ENCODE data around the gene MAPK13. TPM values are rescaled to one million over a fixed set of nuclear protein-coding genes. Genes with fewer than 3 reads are reported as not detected.
"Not testable (repeated sequence)": the region's sequence is repeated elsewhere in the genome, so short reads cannot be mapped to it uniquely, and the experiment has no call there.

The MAPK13 gene
- total RNA-seq, 1 donor from 2014 or later: 55.7 TPM

- no peak for DNase-seq (ENCODE audit: low spot score)
- Mint-ChIP-seq H3K9me3 (no peaks in the 10 kb centered on the region), H3K36me3 (ENCODE audit: low read depth) (peaks cover 29% of the 10 kb centered on the region), H3K27me3 (ENCODE audit: insufficient read depth) (no peaks in the 10 kb centered on the region), H3K4me3 (peak overlapping the region; percentile 25), H3K27ac (peak overlapping the region; percentile 98), H3K4me1 (ENCODE audit: low read depth) (peaks cover 94% of the 10 kb centered on the region)
- intact Hi-C loops (cut with micrococcal nuclease): no loop called here
Measured at GRCh38 chr6:36117658-36118549, 12.4 kb upstream of the MAPK13 start.

- Mint-ChIP-seq H3K4me3 (peak overlapping the region; percentile 25), H3K27ac (peak overlapping the region; percentile 98), H3K36me3 (ENCODE audit: low read depth) (peaks cover 29% of the 10 kb centered on the region), H3K4me1 (ENCODE audit: low read depth) (peaks cover 96% of the 10 kb centered on the region), H3K27me3 (ENCODE audit: insufficient read depth) (no peaks in the 10 kb centered on the region), H3K9me3 (no peaks in the 10 kb centered on the region)
- intact Hi-C loops (cut with micrococcal nuclease): no loop called here
- peak; percentile 69 for DNase-seq (ENCODE audit: low spot score)
Measured at GRCh38 chr6:36118550-36119107, 11.7 kb upstream of the MAPK13 start.

GRCh38 chr6:36119209-36119608 lies 11.1 kb upstream of the MAPK13 start:
- Mint-ChIP-seq H3K4me1 (ENCODE audit: low read depth) (peaks cover 96% of the 10 kb centered on the region), H3K4me3 (no peak overlapping the region), H3K27ac (peak overlapping the region; percentile 98), H3K27me3 (ENCODE audit: insufficient read depth) (no peaks in the 10 kb centered on the region), H3K9me3 (no peaks in the 10 kb centered on the region), H3K36me3 (ENCODE audit: low read depth) (peaks cover 26% of the 10 kb centered on the region)
- intact Hi-C loops (cut with micrococcal nuclease): no loop called here
- no peak for DNase-seq (ENCODE audit: low spot score)

- H3K9me3 Mint-ChIP-seq: no peaks in the 10 kb centered on the region
- H3K27ac Mint-ChIP-seq: peak overlapping the region; percentile 98
- H3K4me3 Mint-ChIP-seq: peak overlapping the region; percentile 80
- H3K27me3 Mint-ChIP-seq (ENCODE audit: insufficient read depth): no peaks in the 10 kb centered on the region
- peaks cover 92% of the 10 kb centered on the region for H3K4me1 Mint-ChIP-seq (ENCODE audit: low read depth)
- peaks cover 26% of the 10 kb centered on the region for H3K36me3 Mint-ChIP-seq (ENCODE audit: low read depth)
- intact Hi-C loops (cut with micrococcal nuclease): loop anchor here (1.0 to 10.0 kb wide), 7 partner anchors 25 to 475 kb away; partner anchors contain the start of genes KCTD20, MAPK14, PXT1 and SRSF3
- no peak for DNase-seq (ENCODE audit: low spot score)
Measured at GRCh38 chr6:36120018-36120417, 10.3 kb upstream of the MAPK13 start.

GRCh38 chr6:36120539-36120938 lies 9.8 kb upstream of the MAPK13 start:
- Mint-ChIP-seq H3K9me3 (no peaks in the 10 kb centered on the region), H3K4me3 (peak overlapping the region; percentile 80), H3K27me3 (ENCODE audit: insufficient read depth) (no peaks in the 10 kb centered on the region), H3K27ac (peak overlapping the region; percentile 98), H3K36me3 (ENCODE audit: low read depth) (peaks cover 26% of the 10 kb centered on the region), H3K4me1 (ENCODE audit: low read depth) (peaks cover 92% of the 10 kb centered on the region)
- peak; percentile 71 for DNase-seq (ENCODE audit: low spot score)
- intact Hi-C loops (cut with micrococcal nuclease): loop anchor here (1.0 to 10.0 kb wide), 7 partner anchors 26 to 474 kb away; partner anchors contain the start of genes KCTD20, MAPK14, PXT1 and SRSF3

- DNase-seq (ENCODE audit: low spot score): peak; percentile 52
- Mint-ChIP-seq H3K4me3 (peak overlapping the region; percentile 80), H3K36me3 (ENCODE audit: low read depth) (peaks cover 24% of the 10 kb centered on the region), H3K4me1 (ENCODE audit: low read depth) (peaks cover 94% of the 10 kb centered on the region), H3K27me3 (ENCODE audit: insufficient read depth) (no peaks in the 10 kb centered on the region), H3K9me3 (no peaks in the 10 kb centered on the region), H3K27ac (peak overlapping the region; percentile 98)
- intact Hi-C loops (cut with micrococcal nuclease): loop anchor here (1.0 to 10.0 kb wide), 7 partner anchors 26 to 474 kb away; partner anchors contain the start of genes KCTD20, MAPK14, PXT1 and SRSF3
Measured at GRCh38 chr6:36120979-36121786, 9.1 kb upstream of the MAPK13 start.

GRCh38 chr6:36121787-36122494 lies 8.4 kb upstream of the MAPK13 start:
- no peaks in the 10 kb centered on the region for H3K9me3 Mint-ChIP-seq
- no peaks in the 10 kb centered on the region for H3K27me3 Mint-ChIP-seq (ENCODE audit: insufficient read depth)
- peak overlapping the region; percentile 98 for H3K27ac Mint-ChIP-seq
- peak overlapping the region; percentile 23 for H3K4me3 Mint-ChIP-seq
- intact Hi-C loops (cut with micrococcal nuclease): loop anchor here (2.0 to 10.0 kb wide), 6 partner anchors 27 to 473 kb away; partner anchors contain the start of genes KCTD20, PXT1, SRSF3 and STK38
- no peak for DNase-seq (ENCODE audit: low spot score)
- peaks cover 19% of the 10 kb centered on the region for H3K36me3 Mint-ChIP-seq (ENCODE audit: low read depth)
- H3K4me1 Mint-ChIP-seq (ENCODE audit: low read depth): peaks cover 94% of the 10 kb centered on the region

GRCh38 chr6:36122495-36123269 lies 7.6 kb upstream of the MAPK13 start:
- Mint-ChIP-seq H3K9me3 (no peaks in the 10 kb centered on the region), H3K36me3 (ENCODE audit: low read depth) (peaks cover 12% of the 10 kb centered on the region), H3K27me3 (ENCODE audit: insufficient read depth) (no peaks in the 10 kb centered on the region), H3K4me1 (ENCODE audit: low read depth) (peaks cover 90% of the 10 kb centered on the region), H3K27ac (peak overlapping the region; percentile 98), H3K4me3 (no peak overlapping the region)
- intact Hi-C loops (cut with micrococcal nuclease): loop anchor here (1.0 to 10.0 kb wide), 6 partner anchors 9 to 472 kb away; partner anchors contain the start of genes KCTD20, PXT1, SRSF3 and STK38
- DNase-seq (ENCODE audit: low spot score): no peak

- DNase-seq (ENCODE audit: low spot score): peak; percentile 88
- Mint-ChIP-seq H3K27me3 (ENCODE audit: insufficient read depth) (no peaks in the 10 kb centered on the region), H3K4me1 (ENCODE audit: low read depth) (peaks cover 89% of the 10 kb centered on the region), H3K27ac (peak overlapping the region; percentile 74), H3K36me3 (ENCODE audit: low read depth) (peaks cover 6% of the 10 kb centered on the region), H3K4me3 (peak overlapping the region; percentile 0), H3K9me3 (no peaks in the 10 kb centered on the region)
- intact Hi-C loops (cut with micrococcal nuclease): loop anchor here (1.0 to 10.0 kb wide), 6 partner anchors 8 to 471 kb away; partner anchors contain the start of genes KCTD20, PXT1, SRSF3 and STK38
Measured at GRCh38 chr6:36123270-36124139, 6.8 kb upstream of the MAPK13 start.

- not testable (repeated sequence) for H3K4me3 Mint-ChIP-seq
- peak overlapping the region; percentile 80 for H3K27ac Mint-ChIP-seq
Measured at GRCh38 chr6:36124346-36124745, 6.0 kb upstream of the MAPK13 start.

More at GRCh38 chr6:36124346-36124745, 6.0 kb upstream of the MAPK13 start:
- DNase-seq (ENCODE audit: low spot score); H3K27me3 Mint-ChIP-seq (ENCODE audit: insufficient read depth); H3K36me3 Mint-ChIP-seq (ENCODE audit: low read depth); H3K9me3 Mint-ChIP-seq: not testable (repeated sequence)
- peaks cover 85% of the 10 kb centered on the region for H3K4me1 Mint-ChIP-seq (ENCODE audit: low read depth)
- intact Hi-C loops (cut with micrococcal nuclease): loop anchor here (5.0 to 10.0 kb wide), 3 partner anchors 318 to 470 kb away; partner anchors contain the start of genes KCTD20, PXT1, SRSF3 and STK38

All from activated T-helper 1 cell treated with anti-CD3 and anti-CD28 coated beads, Interleukin-12 subunit alpha, Interleukin-12 subunit beta, Interleukin-2, Interleukin-4 antibody, amounts not matched to agents 30 ng/mL and 10 ng/mL and 1 ng/mL, durations not matched to agents 14 hours and 24 hours and 36 hours (primary cell).